A673 (cell line): ENCODE data around the gene RXFP4.

Experiments
- CTCF ChIP-seq: fragments of 300-800, 200-600 bp; sonication (generic); conservative IDR thresholded peaks from 2 replicates; pipeline ENCODE4 v1.5.1; 2017; ENCODE audit warnings: low read depth, mild to moderate bottlenecking, antibody characterized with exemption, low read length, moderate library complexity, mixed read lengths
- EZH2 ChIP-seq: fragments of 200-600 bp; sonication (generic); IDR thresholded peaks from 2 replicates; pipeline ENCODE4 v1.6.1; 2017; ENCODE audit warnings: borderline replicate concordance, low read depth, mild to moderate bottlenecking, mixed read lengths, antibody characterized with exemption, low read length; ENCODE audit not compliant: poor library complexity, severe bottlenecking

- TF ChIP-seq CTCF: no peak
- TF ChIP-seq EZH2: no peak
These were observed 29.2 kb downstream of the RXFP4 start for GRCh38 chr1:155970531-155971167.
